HS-5 (cell line): Measurements from ENCODE around the gene GLI2.
A peak's percentile ranks its signal among the peaks of the same experiment; 100 is the strongest.

Source experiments
- DNase-seq: peaks from one replicate; pipeline ENCODE4 v3.0.0-alpha.2; 2012; ENCODE audit warnings: low read depth

GLI2 gene

GRCh38 chr2:120770641-120771040 is 35.0 kb downstream of the GLI2 start:
- no peak for DNase-seq

GRCh38 chr2:120771111-120771780 is 35.6 kb downstream of the GLI2 start:
- peak; percentile 45 for DNase-seq

DNA sequence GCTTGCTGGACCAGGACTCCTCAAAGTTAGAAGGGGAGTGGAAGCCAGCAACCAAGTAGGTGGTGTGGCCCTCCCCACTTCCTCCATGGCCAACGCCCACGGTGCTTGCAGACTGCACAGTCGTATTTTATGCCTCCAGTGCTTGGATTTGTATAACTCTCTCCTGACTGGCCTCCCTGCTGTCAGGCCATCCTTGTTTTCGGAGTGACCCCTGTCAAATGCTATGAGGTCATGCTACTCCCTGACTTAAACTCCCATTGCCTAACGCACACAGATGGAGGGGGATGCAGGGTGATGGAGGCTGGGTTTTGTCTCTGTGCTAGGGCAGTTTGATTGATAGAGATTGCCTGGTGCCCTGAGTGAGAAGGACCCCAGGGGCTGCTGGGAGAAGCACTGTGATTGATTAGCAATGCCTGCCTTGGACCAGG is 36.1 kb downstream of the GLI2 start:
- no peak for DNase-seq

- no peak for DNase-seq
Observed at GRCh38 chr2:120772261-120772660, 36.6 kb downstream of the GLI2 start.

- DNase-seq = no peak
Observed at GRCh38 chr2:120773186-120773800, 37.6 kb downstream of the GLI2 start.

DNA sequence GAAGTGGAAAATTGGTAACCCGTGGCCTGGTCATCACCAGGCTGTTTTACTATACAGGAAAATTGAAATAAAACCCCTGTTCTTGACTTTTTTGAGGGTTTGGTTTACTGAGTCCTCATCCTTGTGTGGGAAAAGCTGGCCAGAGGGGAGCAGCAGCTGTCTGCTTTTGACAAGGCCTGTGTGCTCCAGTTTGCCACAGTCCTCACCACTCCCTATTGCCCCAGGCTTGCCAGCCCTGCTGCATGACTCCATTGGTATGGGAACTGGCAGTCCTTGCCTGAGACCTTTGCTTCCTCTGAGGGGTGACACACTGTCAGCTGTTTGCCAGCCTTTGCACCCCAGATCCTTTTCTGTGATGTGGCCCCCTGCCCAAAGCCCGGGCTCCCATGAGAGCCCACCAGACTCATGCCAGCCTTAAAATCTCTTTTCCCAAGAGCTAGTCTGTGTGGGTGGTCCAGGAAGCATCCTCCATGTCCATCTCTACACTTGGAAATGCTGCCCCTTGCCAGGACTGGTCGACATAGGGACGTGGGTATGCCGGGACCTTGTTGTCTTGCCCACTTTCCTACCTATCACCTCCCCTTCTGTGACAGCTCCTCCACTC is 39.0 kb downstream of the GLI2 start:
- DNase-seq = no peak

DNA sequence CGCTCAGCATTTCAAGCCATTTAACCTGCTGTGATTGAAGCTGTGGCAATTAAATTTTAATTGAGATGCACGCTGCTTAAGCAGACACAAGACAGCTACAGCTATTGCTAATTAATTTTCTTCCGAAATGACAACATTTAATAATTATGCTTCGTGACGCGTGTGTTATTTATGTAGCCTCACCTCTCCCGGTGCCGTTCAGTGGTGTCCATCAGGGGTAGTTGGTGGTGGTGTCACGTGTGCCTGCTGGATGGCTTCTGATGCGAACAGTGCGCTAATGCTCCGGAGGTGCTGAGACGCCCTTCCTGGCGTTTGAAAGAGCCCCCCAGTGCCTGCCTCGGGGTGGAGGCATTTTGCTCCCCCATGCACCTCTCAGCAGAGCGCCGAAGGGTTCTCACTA is 39.5 kb downstream of the GLI2 start:
- no peak for DNase-seq

GRCh38 chr2:120775801-120776589 is 40.3 kb downstream of the GLI2 start:
- DNase-seq = no peak

DNA sequence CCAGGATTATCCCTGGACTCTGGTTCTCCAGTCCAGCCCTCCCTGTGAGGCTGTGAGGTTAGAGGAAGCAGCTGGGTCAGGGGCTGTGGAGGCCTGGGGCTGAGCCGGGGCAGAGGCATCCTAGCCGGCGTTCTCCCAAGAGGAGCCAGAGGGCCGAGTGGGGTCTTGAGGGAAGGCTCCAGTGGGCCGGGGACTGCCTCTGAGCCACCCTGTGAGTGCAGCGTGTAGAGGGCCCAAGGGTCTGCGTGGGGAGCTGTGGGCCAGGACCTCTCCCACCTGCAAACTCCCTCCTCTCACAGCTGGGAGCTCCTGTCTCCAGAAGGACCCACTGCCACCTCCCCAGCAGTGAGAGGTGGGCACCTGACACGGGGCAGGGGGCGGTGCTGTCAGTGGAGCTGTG is 41.0 kb downstream of the GLI2 start:
- no peak for DNase-seq

DNA sequence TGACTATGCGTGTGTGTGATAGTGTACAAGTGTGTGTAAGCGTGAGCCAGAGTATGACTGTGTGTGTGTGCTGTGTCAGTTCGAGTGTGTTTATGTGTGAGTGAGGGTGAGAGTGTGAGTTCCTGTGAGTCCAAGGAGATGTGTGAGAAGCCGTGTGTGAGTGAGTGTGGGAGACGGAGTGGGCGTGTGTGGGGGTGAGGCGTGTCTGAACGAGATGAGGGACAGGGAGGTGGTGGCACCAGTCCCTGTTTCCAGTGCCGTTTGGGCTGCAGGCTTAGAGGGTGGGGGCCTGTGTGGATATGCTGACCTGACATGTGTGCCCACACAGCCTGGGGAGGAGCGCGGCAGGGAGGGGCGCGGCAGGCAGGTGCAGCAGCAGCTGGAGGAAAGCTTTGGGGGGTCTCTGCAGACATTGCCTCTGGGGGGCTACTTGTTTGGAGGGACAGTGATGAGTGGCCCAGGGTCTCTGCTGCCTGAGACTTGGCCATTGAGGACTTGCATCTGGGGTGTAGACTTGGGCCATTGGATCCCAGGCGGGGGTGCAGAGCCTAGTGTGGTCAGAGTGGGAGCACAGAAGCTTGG is 41.6 kb downstream of the GLI2 start:
- DNase-seq = no peak

GRCh38 chr2:120777787-120778186 is 42.1 kb downstream of the GLI2 start:
- DNase-seq = no peak

DNA sequence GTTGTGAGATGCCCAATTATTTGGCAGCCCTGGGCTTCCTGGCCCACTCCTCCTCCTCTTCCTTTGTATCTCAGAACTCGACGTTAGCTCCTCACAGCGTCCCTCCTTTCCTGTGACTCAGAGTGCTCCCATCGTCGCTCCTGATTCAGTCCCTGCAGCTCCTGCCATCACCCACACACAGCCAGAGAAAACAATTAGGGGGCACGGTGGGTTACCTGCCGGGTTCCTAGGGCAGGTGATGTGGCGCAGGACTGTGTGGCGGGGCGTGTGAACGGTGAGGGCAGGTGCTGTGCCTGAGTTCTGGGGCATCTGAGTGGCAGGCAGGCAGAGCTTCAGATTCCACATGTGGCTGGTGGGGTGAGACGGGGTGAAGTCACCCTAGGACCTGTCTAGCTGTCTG is 42.6 kb downstream of the GLI2 start:
- no peak for DNase-seq

DNA sequence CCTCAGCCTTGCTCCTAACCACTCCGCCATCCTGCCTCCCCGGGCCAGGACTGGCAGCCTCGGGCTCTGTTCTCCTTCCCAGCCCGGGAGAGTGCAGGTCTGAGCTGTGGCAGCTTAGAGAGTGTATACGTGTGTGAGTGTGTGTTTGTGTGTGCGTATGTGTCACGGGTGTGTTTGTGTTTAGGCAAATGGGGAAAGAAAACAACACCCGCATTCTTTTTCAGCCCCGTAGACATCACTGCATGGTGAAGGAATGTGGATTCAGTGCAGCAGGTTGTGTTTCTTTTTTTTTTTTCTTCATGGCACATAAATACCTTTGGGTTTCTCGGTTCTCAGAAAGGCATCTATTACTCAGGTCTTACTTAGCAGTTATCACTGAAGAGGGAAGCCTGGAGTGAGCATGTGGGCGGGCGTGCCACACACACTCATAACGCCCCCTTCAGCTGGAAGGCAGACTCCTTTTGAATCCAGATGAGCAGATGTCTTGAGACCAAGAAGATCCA is 44.2 kb downstream of the GLI2 start:
- no peak for DNase-seq

- no peak for DNase-seq
Observed at GRCh38 chr2:120780402-120780801, 44.7 kb downstream of the GLI2 start.

DNA sequence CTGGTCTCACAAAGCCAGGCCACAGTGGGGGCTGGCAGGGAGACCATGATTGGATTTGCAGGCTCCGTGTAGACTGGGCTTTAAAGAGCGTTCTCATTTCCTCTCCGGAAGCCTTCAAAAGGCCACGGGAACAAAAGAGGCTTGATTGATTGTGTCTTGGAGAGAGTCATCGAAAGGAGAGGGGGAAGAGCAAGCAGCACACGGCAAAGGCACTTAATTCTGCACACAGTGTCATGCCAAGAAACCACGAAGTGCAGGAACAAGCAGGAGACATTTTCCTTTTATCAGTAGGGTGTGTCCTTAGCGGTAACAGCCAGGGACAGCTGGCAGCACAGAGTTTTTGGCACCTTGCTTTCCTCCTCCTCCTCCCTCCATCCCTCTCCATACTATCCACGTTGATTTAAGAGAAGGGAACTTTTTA is 47.7 kb downstream of the GLI2 start:
- DNase-seq = no peak

DNA sequence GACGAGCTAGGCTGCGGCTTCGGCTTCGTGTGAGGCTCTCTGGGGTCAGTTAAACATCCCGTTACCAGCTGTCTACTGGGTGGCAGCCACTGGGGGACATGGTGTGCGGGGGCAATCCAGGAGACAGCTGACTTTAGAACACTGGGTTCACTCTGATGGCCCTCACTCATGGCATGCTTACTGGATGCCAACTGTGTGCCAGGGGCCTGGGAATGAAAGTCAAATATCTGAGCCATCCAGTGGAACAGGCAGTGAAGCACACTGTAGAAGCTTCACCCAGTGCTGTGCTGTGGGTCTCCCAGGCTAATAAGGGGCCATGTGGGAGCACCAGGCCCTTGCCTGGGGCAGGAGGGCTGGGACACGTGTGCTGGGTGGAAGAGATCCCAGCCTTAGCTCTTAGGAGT is 48.3 kb downstream of the GLI2 start:
- DNase-seq = no peak
